Fibroblast of the aortic adventitia (primary cell): ENCODE data around the gene COL9A3. TPM values are rescaled to one million over a fixed set of nuclear protein-coding genes. Genes with fewer than 3 reads are reported as not detected.

ENCODE experiments used
- DNase-seq: peaks from one replicate; pipeline ENCODE4 v3.0.0-alpha.2; 2010; ENCODE audit warnings: low read depth
- H3K4me3 ChIP-seq: 2 replicates; pipeline ENCODE4 v1.5.1; 2011; ENCODE audit warnings: low read depth, mild to moderate bottlenecking, control low read depth, low read length, moderate library complexity
- CTCF ChIP-seq: IDR thresholded peaks from 2 replicates; pipeline ENCODE4 v1.5.1; 2011; ENCODE audit warnings: mild to moderate bottlenecking, low read length, control low read depth, inconsistent platforms; ENCODE audit not compliant: insufficient read depth
- total RNA-seq: library from RNA; depleted of rRNA; stranded (reverse); fragments of >200 nt; gene quantifications from 2 replicates; pipeline ENCODE4 v1.2.3, GENCODE V29; 2012; ENCODE audit warnings: low replicate concordance

Gene COL9A3
- total RNA-seq, 1 donor = 0.36 TPM

- H3K4me3 ChIP-seq = peak overlapping the region; percentile 31
- no peak for DNase-seq
- TF ChIP-seq CTCF = no peak
Observed at GRCh38 chr20:62816031-62816883, 593 bp upstream of the COL9A3 start.

- no peak for TF ChIP-seq CTCF
- DNase-seq = no peak
Observed at GRCh38 chr20:62817975-62818591, 1.2 kb downstream of the COL9A3 start.

GRCh38 chr20:62818592-62819493 is 2.0 kb downstream of the COL9A3 start:
- TF ChIP-seq CTCF = no peak
- H3K4me3 ChIP-seq = no peak overlapping the region
- DNase-seq = peak; percentile 53

More at GRCh38 chr20:62817975-62818591, 1.2 kb downstream of the COL9A3 start:
- H3K4me3 ChIP-seq = no peak overlapping the region

GRCh38 chr20:62819494-62820174 is 2.8 kb downstream of the COL9A3 start:
- no peak overlapping the region for H3K4me3 ChIP-seq
- peak; percentile 55 for DNase-seq
- TF ChIP-seq CTCF = no peak

GRCh38 chr20:62820208-62820961 is 3.5 kb downstream of the COL9A3 start:
- no peak for TF ChIP-seq CTCF
- no peak for DNase-seq
- no peak overlapping the region for H3K4me3 ChIP-seq
